ENCODE results near the gene NEK9.

Gene NEK9

DNA sequence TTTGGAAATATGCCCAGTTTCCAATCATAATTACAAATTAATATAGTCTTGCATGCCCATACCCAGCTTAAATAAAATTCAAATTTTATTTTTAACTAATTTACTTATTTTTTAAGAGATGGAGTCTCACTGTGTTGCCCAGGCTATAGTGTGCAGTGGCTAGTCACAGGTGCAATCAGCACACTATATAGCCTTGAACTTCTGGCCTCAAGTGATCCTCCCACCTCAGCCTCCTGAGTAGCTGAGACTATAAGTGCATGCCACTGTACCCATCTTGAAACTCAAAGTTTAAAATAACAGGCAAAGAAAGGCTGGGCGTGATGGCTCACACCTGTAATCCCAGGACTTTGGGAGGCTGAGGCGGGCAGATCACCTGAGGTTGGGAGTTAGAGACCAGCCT is 85.9 kb downstream of the NEK9 start:
- Histone ChIP-seq H3K4me1 (peaks cover 0 to 19% (median 14%) of the 10 kb centered on the region in 4 donors), H3K4me3 (no peak overlapping the region), H3K27ac (no peak overlapping the region), H3K27me3 (no peaks in the 10 kb centered on the region), H3K9me3 (no peaks in the 10 kb centered on the region), H3K36me3 (peaks cover 20 to 60% (median 29%) of the 10 kb centered on the region in 3 donors)
- intact Hi-C loops (cut with DNase I; ENCODE audit: low total_unique reads): no loop called here
- DNase-seq: no peak
- TF ChIP-seq, protein P1, sequence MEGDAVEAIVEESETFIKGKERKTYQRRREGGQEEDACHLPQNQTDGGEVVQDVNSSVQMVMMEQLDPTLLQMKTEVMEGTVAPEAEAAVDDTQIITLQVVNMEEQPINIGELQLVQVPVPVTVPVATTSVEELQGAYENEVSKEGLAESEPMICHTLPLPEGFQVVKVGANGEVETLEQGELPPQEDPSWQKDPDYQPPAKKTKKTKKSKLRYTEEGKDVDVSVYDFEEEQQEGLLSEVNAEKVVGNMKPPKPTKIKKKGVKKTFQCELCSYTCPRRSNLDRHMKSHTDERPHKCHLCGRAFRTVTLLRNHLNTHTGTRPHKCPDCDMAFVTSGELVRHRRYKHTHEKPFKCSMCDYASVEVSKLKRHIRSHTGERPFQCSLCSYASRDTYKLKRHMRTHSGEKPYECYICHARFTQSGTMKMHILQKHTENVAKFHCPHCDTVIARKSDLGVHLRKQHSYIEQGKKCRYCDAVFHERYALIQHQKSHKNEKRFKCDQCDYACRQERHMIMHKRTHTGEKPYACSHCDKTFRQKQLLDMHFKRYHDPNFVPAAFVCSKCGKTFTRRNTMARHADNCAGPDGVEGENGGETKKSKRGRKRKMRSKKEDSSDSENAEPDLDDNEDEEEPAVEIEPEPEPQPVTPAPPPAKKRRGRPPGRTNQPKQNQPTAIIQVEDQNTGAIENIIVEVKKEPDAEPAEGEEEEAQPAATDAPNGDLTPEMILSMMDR (IDR thresholded peaks at IDR 0.05): no peak

DNA sequence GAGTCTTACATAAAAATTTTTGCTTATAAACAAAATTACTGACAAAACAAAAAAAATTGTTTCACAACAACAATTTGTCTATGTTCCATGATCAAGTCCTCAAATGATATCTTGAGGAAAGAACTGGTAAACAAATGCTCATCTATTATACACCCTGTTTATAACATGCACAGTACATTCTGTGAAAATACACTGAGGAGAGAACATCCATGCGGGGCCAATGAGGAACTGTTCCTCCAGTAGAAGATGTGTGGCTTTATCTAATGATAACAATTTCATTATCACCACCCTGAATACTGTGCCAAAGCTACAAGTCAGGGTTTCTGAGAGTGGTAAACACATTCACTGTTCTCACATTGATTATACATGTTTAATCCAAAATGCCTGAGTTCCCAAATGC is 86.3 kb downstream of the NEK9 start:
- Histone ChIP-seq H3K27ac (no peak overlapping the region), H3K9me3 (no peaks in the 10 kb centered on the region), H3K36me3 (peaks cover 20 to 64% (median 29%) of the 10 kb centered on the region in 3 donors), H3K4me1 (peaks cover 0 to 15% (median 12%) of the 10 kb centered on the region in 4 donors), H3K27me3 (no peaks in the 10 kb centered on the region), H3K4me3 (no peak overlapping the region)
- TF ChIP-seq, protein P1 (IDR thresholded peaks at IDR 0.05): no peak
- intact Hi-C loops (cut with DNase I; ENCODE audit: low total_unique reads): no loop called here
- no peak for DNase-seq

DNA sequence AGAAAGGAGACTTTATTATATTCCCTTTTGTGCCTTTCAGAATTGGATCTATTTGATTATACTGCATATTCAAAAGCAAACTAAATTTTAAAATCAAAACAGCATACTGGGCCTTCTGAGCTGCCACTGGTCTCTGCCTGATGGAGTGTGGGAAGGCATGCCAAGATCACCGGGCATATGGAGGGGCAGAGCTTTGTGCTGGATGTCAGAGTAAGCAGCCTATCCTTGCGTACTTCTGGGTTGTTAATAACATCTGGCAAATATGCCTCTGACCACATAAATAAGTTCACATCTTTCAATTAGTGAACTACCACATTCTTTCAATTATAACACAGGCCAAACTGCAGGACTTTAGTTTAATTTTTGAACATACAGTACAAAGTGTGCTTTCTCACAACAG is 93.9 kb downstream of the NEK9 start:
- Histone ChIP-seq H3K4me1 (peaks cover 0 to 4% (median 0%) of the 10 kb centered on the region in 4 donors), H3K36me3 (peaks cover 59 to 83% (median 65%) of the 10 kb centered on the region in 3 donors), H3K4me3 (no peak overlapping the region), H3K9me3 (no peaks in the 10 kb centered on the region), H3K27ac (no peak overlapping the region), H3K27me3 (no peaks in the 10 kb centered on the region)
- DNase-seq: no peak
- TF ChIP-seq, protein P1 (IDR thresholded peaks at IDR 0.05): no peak
- intact Hi-C loops (cut with DNase I; ENCODE audit: low total_unique reads): no loop called here

DNA sequence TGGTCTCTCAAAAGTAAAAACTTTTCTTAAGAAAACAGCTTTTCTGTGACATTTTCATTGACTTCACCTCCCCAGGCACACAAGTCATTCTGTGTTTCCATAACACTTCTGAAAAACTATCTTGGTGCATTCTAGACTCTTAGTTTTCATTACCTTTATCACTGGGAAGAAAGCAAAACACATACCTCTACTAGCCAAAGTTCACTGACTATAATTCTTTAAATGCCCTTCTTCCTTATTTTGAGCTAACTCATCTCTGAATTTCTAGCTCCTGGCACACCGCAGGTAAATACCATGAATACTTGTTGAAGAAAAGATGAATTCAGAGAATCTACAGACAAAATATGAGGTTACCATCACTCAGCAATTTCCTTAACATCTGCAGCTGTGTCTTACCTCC is 96.7 kb downstream of the NEK9 start:
- TF ChIP-seq, protein P1 (IDR thresholded peaks at IDR 0.05): no peak
- no peak for DNase-seq
- Histone ChIP-seq H3K27me3 (no peaks in the 10 kb centered on the region), H3K9me3 (no peaks in the 10 kb centered on the region), H3K4me3 (no peak overlapping the region), H3K4me1 (peaks cover 0 to 4% (median 0%) of the 10 kb centered on the region in 4 donors), H3K27ac (no peak overlapping the region), H3K36me3 (peaks cover 64 to 79% (median 70%) of the 10 kb centered on the region in 3 donors)
- intact Hi-C loops (cut with DNase I; ENCODE audit: low total_unique reads): no loop called here
